Mesenchymal stem cell (in vitro differentiated cells and primary cell): ENCODE results near the gene SMAD3.

ENCODE experiments used
- DNase-seq: peaks from one replicate; pipeline ENCODE4 v3.0.0-alpha.2; 2013
- H2AFZ ChIP-seq: one replicate; pipeline ENCODE4 v1.6.1; 2013; ENCODE audit warnings: low read depth, mild to moderate bottlenecking, control low read depth, inconsistent platforms, low read length, moderate library complexity
- H2AK5ac ChIP-seq: 2 replicates; pipeline ENCODE4 v1.6.1; 2013; ENCODE audit warnings: low read length, moderate library complexity, mild to moderate bottlenecking, inconsistent platforms; ENCODE audit not compliant: severe bottlenecking
- H2BK120ac ChIP-seq: one replicate; pipeline ENCODE4 v1.6.1; 2013; ENCODE audit warnings: low read depth, mild to moderate bottlenecking, inconsistent platforms, low read length, moderate library complexity
- H2BK12ac ChIP-seq, 2 experiments: one replicate each; pipeline ENCODE4 v1.6.1; 2013; ENCODE audit warnings: inconsistent platforms in 2 of 2, low read length in 2 of 2, mild to moderate bottlenecking in 2 of 2, moderate library complexity in 2 of 2, control low read depth in 1 of 2
- H2BK15ac ChIP-seq: one replicate; pipeline ENCODE4 v1.6.1; 2013; ENCODE audit warnings: mild to moderate bottlenecking, low read depth, inconsistent platforms; ENCODE audit not compliant: poor library complexity, severe bottlenecking
- H2BK5ac ChIP-seq: 2 replicates; pipeline ENCODE4 v1.6.1; 2013; ENCODE audit warnings: low read depth, mild to moderate bottlenecking, low read length, control low read depth, inconsistent platforms; ENCODE audit not compliant: poor library complexity, severe bottlenecking
- H3K14ac ChIP-seq, 2 experiments: one replicate each; pipeline ENCODE4 v1.6.1; 2013; ENCODE audit warnings: inconsistent platforms in 2 of 2, low read length in 2 of 2, control low read depth in 1 of 2, mild to moderate bottlenecking in 1 of 2, moderate library complexity in 1 of 2
- H3K18ac ChIP-seq, 2 experiments: one replicate each; pipeline ENCODE4 v1.6.1; 2013; ENCODE audit warnings: inconsistent platforms in 2 of 2, low read length in 2 of 2, control low read depth in 1 of 2, low read depth in 1 of 2, mild to moderate bottlenecking in 1 of 2
- H3K23ac ChIP-seq, 2 experiments: one replicate each; pipeline ENCODE4 v1.6.1; 2013; ENCODE audit warnings: inconsistent platforms in 2 of 2, low read length in 2 of 2, mild to moderate bottlenecking in 2 of 2, moderate library complexity in 2 of 2, control low read depth in 1 of 2
- H3K27ac ChIP-seq: 2 replicates; pipeline ENCODE4 v1.5.1; 2013; ENCODE audit warnings: mild to moderate bottlenecking, moderate library complexity, low read length, control low read depth, inconsistent platforms; ENCODE audit not compliant: poor library complexity, severe bottlenecking
- H3K27me3 ChIP-seq, 2 experiments: 2 replicates each; pipeline versions ENCODE4 v1.6.1 to v1.7.0; 2013; ENCODE audit warnings: low read length in 2 of 2, mild to moderate bottlenecking in 2 of 2, moderate library complexity in 2 of 2, control low read depth in 1 of 2, inconsistent platforms in 1 of 2; ENCODE audit not compliant: control insufficient read depth in 1 of 2, insufficient read depth in 1 of 2
- H3K36me3 ChIP-seq, 2 experiments: 2 replicates each; pipeline versions ENCODE4 v1.6.1 to v1.7.0; 2013; ENCODE audit warnings: low read length in 2 of 2, control low read depth in 1 of 2, inconsistent platforms in 1 of 2, low read depth in 1 of 2, mild to moderate bottlenecking in 1 of 2; ENCODE audit not compliant: insufficient read depth in 2 of 2, control insufficient read depth in 1 of 2
- H3K4ac ChIP-seq, 2 experiments: one replicate each; pipeline ENCODE4 v1.6.1; 2013; ENCODE audit warnings: inconsistent platforms in 2 of 2, low read length in 2 of 2, mild to moderate bottlenecking in 2 of 2, moderate library complexity in 2 of 2, control low read depth in 1 of 2, low read depth in 1 of 2
- H3K4me1 ChIP-seq: 2 replicates; pipeline ENCODE4 v1.6.1; 2013; ENCODE audit warnings: low read depth, low read length, control low read depth; ENCODE audit not compliant: control insufficient read depth, insufficient read depth
- H3K4me2 ChIP-seq: 2 replicates; pipeline ENCODE4 v1.6.1; 2013; ENCODE audit warnings: low read length, mild to moderate bottlenecking, inconsistent platforms; ENCODE audit not compliant: poor library complexity, severe bottlenecking
- H3K4me3 ChIP-seq, 2 experiments: 2 replicates each; pipeline versions ENCODE4 v1.5.1 to v1.7.0; 2013; ENCODE audit warnings: low read length in 2 of 2, mild to moderate bottlenecking in 2 of 2, control low read depth in 1 of 2, low read depth in 1 of 2; ENCODE audit not compliant: insufficient read depth in 1 of 2
- H3K79me1 ChIP-seq: replicated peaks from 2 replicates; pipeline ENCODE4 v1.6.1; 2013; ENCODE audit warnings: mild to moderate bottlenecking, control low read depth, low read length, inconsistent platforms; ENCODE audit not compliant: poor library complexity, severe bottlenecking
- H3K9ac ChIP-seq: 2 replicates; pipeline ENCODE4 v1.7.0; 2013; ENCODE audit warnings: mild to moderate bottlenecking, low read length, moderate library complexity
- H3K9me3 ChIP-seq: 2 replicates; pipeline ENCODE4 v1.7.0; 2013; ENCODE audit warnings: mild to moderate bottlenecking, low read length; ENCODE audit not compliant: control insufficient read depth
- H4K8ac ChIP-seq: one replicate; pipeline ENCODE4 v1.6.1; 2013; ENCODE audit warnings: inconsistent platforms, mild to moderate bottlenecking, low read length, moderate library complexity
- H4K91ac ChIP-seq: one replicate; pipeline ENCODE4 v1.6.1; 2013; ENCODE audit warnings: mild to moderate bottlenecking, low read length, inconsistent platforms
- WGBS: methylation state at CpG from one replicate; pipeline ENCODE4 v1.1.7; 2013; ENCODE audit warnings: mixed read lengths; 5-methylcytosine and 5-hydroxymethylcytosine counted together

Gene SMAD3

GRCh38 chr15:67039384-67040075 lies 25.9 kb upstream of the SMAD3 start:
- Histone ChIP-seq H3K4me1 (peaks cover 20% of the 10 kb centered on the region), H3K27me3 (no peaks in the 10 kb centered on the region), H3K79me1 (no peaks in the 10 kb centered on the region), H3K23ac (no peak overlapping the region), H3K4me2 (no peak overlapping the region), H4K8ac (peak overlapping the region; percentile 82), H2AFZ (no peak overlapping the region), H3K4ac (peak overlapping the region in 1 of 2 experiments; percentile 40), H3K36me3 (no peaks in the 10 kb centered on the region), H2BK5ac (no peak overlapping the region), H2BK15ac (peak overlapping the region; percentile 70), H3K27ac (no peak overlapping the region), H3K14ac (no peak overlapping the region), H2BK120ac (no peak overlapping the region), H2BK12ac (peak overlapping the region; percentile 75 to 76), H3K9me3 (no peaks in the 10 kb centered on the region), H4K91ac (peak overlapping the region; percentile 53), H3K9ac (no peak overlapping the region), H2AK5ac (peak overlapping the region; percentile 52), H3K18ac (peak overlapping the region; percentile 7 to 71), H3K4me3 (no peak overlapping the region)
- 72% methylated on average over 8 of the region's 10 CpGs for WGBS
- DNase-seq, result no peak

- H3K27me3 ChIP-seq, result no peaks in the 10 kb centered on the region
- H3K79me1 ChIP-seq, result no peaks in the 10 kb centered on the region
- DNase-seq, result no peak
- no peak overlapping the region for H2BK15ac ChIP-seq
- H2AK5ac ChIP-seq, result no peak overlapping the region
- H3K27ac ChIP-seq, result no peak overlapping the region
- peak overlapping the region in 1 of 2 experiments; percentile 45 for H2BK12ac ChIP-seq
- H3K4me3 ChIP-seq, result no peak overlapping the region
- peak overlapping the region in 1 of 2 experiments; percentile 30 for H3K4ac ChIP-seq
- WGBS, result 91% methylated on average over 2 of the region's 2 CpGs
- no peak overlapping the region for H3K14ac ChIP-seq
- no peaks in the 10 kb centered on the region for H3K36me3 ChIP-seq
- H2BK5ac ChIP-seq, result no peak overlapping the region
- H4K8ac ChIP-seq, result no peak overlapping the region
- H2AFZ ChIP-seq, result no peak overlapping the region
- no peak overlapping the region for H4K91ac ChIP-seq
- H3K9ac ChIP-seq, result no peak overlapping the region
- H3K9me3 ChIP-seq, result no peaks in the 10 kb centered on the region
- H3K4me2 ChIP-seq, result no peak overlapping the region
- no peak overlapping the region for H2BK120ac ChIP-seq
- no peak overlapping the region for H3K23ac ChIP-seq
- no peak overlapping the region for H3K18ac ChIP-seq
- peaks cover 20% of the 10 kb centered on the region for H3K4me1 ChIP-seq
Measured at GRCh38 chr15:67040277-67040676, 25.1 kb upstream of the SMAD3 start.

- peaks cover 23% of the 10 kb centered on the region for H3K4me1 ChIP-seq
- peak; percentile 68 for DNase-seq
- no peak overlapping the region for H2BK120ac ChIP-seq
- H3K14ac ChIP-seq, result peak overlapping the region in 1 of 2 experiments; percentile 83
- H4K91ac ChIP-seq, result peak overlapping the region; percentile 55
- no peak overlapping the region for H3K27ac ChIP-seq
- peak overlapping the region; percentile 47 for H4K8ac ChIP-seq
- no peaks in the 10 kb centered on the region for H3K79me1 ChIP-seq
- no peak overlapping the region for H3K4me2 ChIP-seq
- no peak overlapping the region for H2AFZ ChIP-seq
- H3K9me3 ChIP-seq, result no peaks in the 10 kb centered on the region
- 44% methylated on average over 5 of the region's 7 CpGs for WGBS
- H3K18ac ChIP-seq, result peak overlapping the region; percentile 54 to 87
- peak overlapping the region; percentile 14 for H2AK5ac ChIP-seq
- H3K23ac ChIP-seq, result no peak overlapping the region
- no peak overlapping the region for H2BK5ac ChIP-seq
- H2BK12ac ChIP-seq, result peak overlapping the region; percentile 51 to 99
- H2BK15ac ChIP-seq, result peak overlapping the region; percentile 79
- peak overlapping the region; percentile 9 to 47 for H3K4ac ChIP-seq
- no peaks in the 10 kb centered on the region for H3K27me3 ChIP-seq
- H3K36me3 ChIP-seq, result no peaks in the 10 kb centered on the region
- H3K9ac ChIP-seq, result no peak overlapping the region
- H3K4me3 ChIP-seq, result no peak overlapping the region
Measured at GRCh38 chr15:67042551-67043142, 22.8 kb upstream of the SMAD3 start.

GRCh38 chr15:67043939-67044771 lies 21.2 kb upstream of the SMAD3 start:
- Histone ChIP-seq H2BK15ac (peak overlapping the region; percentile 92), H3K36me3 (no peaks in the 10 kb centered on the region), H2AFZ (peak overlapping the region; percentile 10), H4K8ac (peak overlapping the region; percentile 45), H2BK12ac (peak overlapping the region; percentile 4 to 98), H2BK120ac (no peak overlapping the region), H3K4me3 (no peak overlapping the region), H3K9ac (peak overlapping the region; percentile 36), H3K9me3 (no peaks in the 10 kb centered on the region), H3K23ac (no peak overlapping the region), H4K91ac (peak overlapping the region; percentile 2), H3K4me2 (no peak overlapping the region), H3K79me1 (no peaks in the 10 kb centered on the region), H3K27ac (peak overlapping the region; percentile 84), H3K14ac (peak overlapping the region in 1 of 2 experiments; percentile 79), H3K27me3 (no peaks in the 10 kb centered on the region), H2BK5ac (no peak overlapping the region), H3K4me1 (peaks cover 33% of the 10 kb centered on the region), H3K18ac (peak overlapping the region; percentile 9 to 75), H3K4ac (peak overlapping the region; percentile 3 to 91), H2AK5ac (peak overlapping the region; percentile 73)
- WGBS, result 17% methylated on average over 11 of the region's 13 CpGs
- peak; percentile 81 for DNase-seq
